ENCODE measurements around the gene SOX15. TPM values are rescaled to one million over a fixed set of nuclear protein-coding genes. Genes with fewer than 3 reads are reported as not detected.

Gene SOX15
- 1.8 and 3.4 TPM in 2 replicates for total RNA-seq

DNA sequence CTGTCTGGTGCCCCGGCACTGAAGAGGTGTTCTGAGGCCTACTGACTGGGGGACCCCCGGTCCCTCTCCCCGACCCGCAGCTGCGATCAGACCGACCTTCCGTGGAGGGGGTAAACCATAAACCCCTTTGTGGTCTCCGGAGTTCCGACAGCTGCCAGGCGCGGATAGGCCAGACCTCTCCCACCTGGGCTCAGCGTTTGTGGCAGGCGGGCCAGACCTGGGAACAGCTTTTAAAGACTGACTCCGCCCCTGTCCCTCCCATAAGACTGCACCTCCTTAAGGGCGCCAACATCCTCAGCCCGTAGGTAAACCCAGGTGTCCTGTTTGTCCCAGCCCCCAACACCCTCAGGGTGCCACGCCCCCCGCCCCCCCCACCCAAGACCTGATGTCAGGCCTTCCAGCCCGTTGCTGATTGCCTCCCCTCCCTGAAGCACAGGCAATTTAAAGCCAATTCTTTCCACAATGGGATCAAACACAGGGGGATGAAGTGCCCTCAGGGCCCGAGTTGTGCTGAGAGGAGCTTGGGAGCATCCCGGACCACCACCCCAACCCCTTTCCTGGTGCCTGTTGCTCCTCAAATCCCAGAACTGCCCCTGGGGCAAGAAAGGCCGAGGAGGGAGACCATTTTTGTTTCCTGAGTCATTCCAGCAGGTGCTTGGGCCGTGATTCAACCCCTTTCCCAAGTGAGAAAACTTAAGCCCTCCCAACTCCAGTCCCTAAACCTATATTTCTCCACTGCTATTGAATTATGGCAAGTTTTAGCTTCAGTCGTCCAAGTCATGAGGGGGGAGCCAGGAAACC, at the start of gene SOX15:
Gene SOX15 (minus strand): TSS at position 204 of the 801 bp plus-strand sequence. CDS start 418 bp downstream, outside the sequence.
- Histone ChIP-seq H3K36me3 (ENCODE audit: control insufficient read depth, insufficient read depth, low read length) (peaks cover 9% of the 10 kb centered on the region), H3K4me3 (ENCODE audit: low read depth, low read length) (peak within 1 kb of the TSS; percentile 19), H3K27me3 (ENCODE audit: control insufficient read depth, insufficient read depth, low read length) (no peaks in the 10 kb centered on the region)
- no peak for TF ChIP-seq CTCF (IDR thresholded peaks at IDR 0.05; ENCODE audit: insufficient read depth, low read length, poor library complexity, severe bottlenecking)
- DNase-seq (ENCODE audit: low read depth), result no peak

GRCh38 chr17:7636163-7636562, 46.3 kb upstream of the SOX15 start:
- Histone ChIP-seq H3K36me3 (ENCODE audit: control insufficient read depth, insufficient read depth, low read length) (no peaks in the 10 kb centered on the region), H3K27me3 (ENCODE audit: control insufficient read depth, insufficient read depth, low read length) (peaks cover 2% of the 10 kb centered on the region), H3K4me3 (ENCODE audit: low read depth, low read length) (no peak overlapping the region)
- DNase-seq (ENCODE audit: low read depth), result no peak
- no peak for TF ChIP-seq CTCF (IDR thresholded peaks at IDR 0.05; ENCODE audit: insufficient read depth, low read length, poor library complexity, severe bottlenecking)

GRCh38 chr17:7634384-7634783, 44.5 kb upstream of the SOX15 start:
- Histone ChIP-seq H3K4me3 (ENCODE audit: low read depth, low read length) (no peak overlapping the region), H3K36me3 (ENCODE audit: control insufficient read depth, insufficient read depth, low read length) (no peaks in the 10 kb centered on the region), H3K27me3 (ENCODE audit: control insufficient read depth, insufficient read depth, low read length) (peaks cover 2% of the 10 kb centered on the region)
- DNase-seq (ENCODE audit: low read depth), result no peak
- TF ChIP-seq CTCF (IDR thresholded peaks at IDR 0.05; ENCODE audit: insufficient read depth, low read length, poor library complexity, severe bottlenecking), result peak; percentile 61

- H3K27me3 ChIP-seq (ENCODE audit: control insufficient read depth, insufficient read depth, low read length), result peaks cover 2% of the 10 kb centered on the region
- no peaks in the 10 kb centered on the region for H3K36me3 ChIP-seq (ENCODE audit: control insufficient read depth, insufficient read depth, low read length)
- DNase-seq (ENCODE audit: low read depth), result no peak
- H3K4me3 ChIP-seq (ENCODE audit: low read depth, low read length), result no peak overlapping the region
- TF ChIP-seq CTCF (IDR thresholded peaks at IDR 0.05; ENCODE audit: insufficient read depth, low read length, poor library complexity, severe bottlenecking), result no peak
These were observed 43.2 kb upstream of the SOX15 start for GRCh38 chr17:7633093-7633492.

GRCh38 chr17:7632492-7632894, 42.6 kb upstream of the SOX15 start:
- Histone ChIP-seq H3K4me3 (ENCODE audit: low read depth, low read length) (no peak overlapping the region), H3K36me3 (ENCODE audit: control insufficient read depth, insufficient read depth, low read length) (no peaks in the 10 kb centered on the region), H3K27me3 (ENCODE audit: control insufficient read depth, insufficient read depth, low read length) (peaks cover 2% of the 10 kb centered on the region)
- no peak for DNase-seq (ENCODE audit: low read depth)
- peak; percentile 47 for TF ChIP-seq CTCF (IDR thresholded peaks at IDR 0.05; ENCODE audit: insufficient read depth, low read length, poor library complexity, severe bottlenecking)
